Activated T-cell treated with anti-CD3 and anti-CD28 coated beads, Interleukin-2, amount 50 U/mL, for 24 hours (primary cell): ENCODE data around the gene GINS1.
"Not testable (repeated sequence)": the region's sequence is repeated elsewhere in the genome, so short reads cannot be mapped to it uniquely, and the experiment has no call there.

ENCODE experiments used
- DNase-seq: peaks from one replicate; pipeline ENCODE4 v3.0.0-alpha.2; 2020
- H3K27ac Mint-ChIP-seq: 2 replicates; pipeline ENCODE4 v1.8.0; 2020; ENCODE audit warnings: mild to moderate bottlenecking, mixed read lengths
- H3K27me3 Mint-ChIP-seq: 2 replicates; pipeline ENCODE4 v1.8.0; 2020; ENCODE audit warnings: mixed read lengths
- H3K36me3 Mint-ChIP-seq: 2 replicates; pipeline ENCODE4 v1.8.0; 2020; ENCODE audit warnings: low read depth, mixed read lengths
- H3K4me1 Mint-ChIP-seq: 2 replicates; pipeline ENCODE4 v1.8.0; 2020; ENCODE audit warnings: low read depth, mixed read lengths
- H3K4me3 Mint-ChIP-seq: 2 replicates; pipeline ENCODE4 v1.8.0; 2020; ENCODE audit warnings: mild to moderate bottlenecking, moderate library complexity, mixed read lengths
- H3K9me3 Mint-ChIP-seq: 2 replicates; pipeline ENCODE4 v1.8.0; 2020; ENCODE audit warnings: mixed read lengths

Gene GINS1

GRCh38 chr20:25399037-25399430, 8.4 kb upstream of the GINS1 start:
- Mint-ChIP-seq H3K4me1 (no peaks in the 10 kb centered on the region), H3K36me3 (no peaks in the 10 kb centered on the region)

GRCh38 chr20:25400291-25400732, 7.2 kb upstream of the GINS1 start:
- H3K27me3 Mint-ChIP-seq, H3K4me3 Mint-ChIP-seq, DNase-seq, H3K4me1 Mint-ChIP-seq, H3K36me3 Mint-ChIP-seq, H3K27ac Mint-ChIP-seq: not testable (repeated sequence)
- H3K9me3 Mint-ChIP-seq = peaks cover 14% of the 10 kb centered on the region

More at GRCh38 chr20:25399037-25399430, 8.4 kb upstream of the GINS1 start:
- peaks cover 11% of the 10 kb centered on the region for H3K9me3 Mint-ChIP-seq
- H3K4me3 Mint-ChIP-seq = no peak overlapping the region
- H3K27me3 Mint-ChIP-seq = no peaks in the 10 kb centered on the region
- H3K27ac Mint-ChIP-seq = no peak overlapping the region
- DNase-seq = no peak

GRCh38 chr20:25402583-25402982, 4.9 kb upstream of the GINS1 start:
- no peaks in the 10 kb centered on the region for H3K27me3 Mint-ChIP-seq

GRCh38 chr20:25408170-25408547, 686 bp downstream of the GINS1 start:
- Mint-ChIP-seq H3K27me3 (no peaks in the 10 kb centered on the region), H3K4me1 (peaks cover 21% of the 10 kb centered on the region), H3K9me3 (peaks cover 8% of the 10 kb centered on the region), H3K27ac (peak overlapping the region; percentile 94), H3K36me3 (peaks cover 44% of the 10 kb centered on the region), H3K4me3 (peak overlapping the region; percentile 89)
- no peak for DNase-seq

More at GRCh38 chr20:25402583-25402982, 4.9 kb upstream of the GINS1 start:
- H3K4me1 Mint-ChIP-seq = peaks cover 8% of the 10 kb centered on the region
- H3K4me3 Mint-ChIP-seq = no peak overlapping the region
- no peak overlapping the region for H3K27ac Mint-ChIP-seq
- DNase-seq = no peak
- H3K36me3 Mint-ChIP-seq = peaks cover 4% of the 10 kb centered on the region
- H3K9me3 Mint-ChIP-seq = peaks cover 14% of the 10 kb centered on the region

- H3K4me1 Mint-ChIP-seq = peaks cover 21% of the 10 kb centered on the region
- H3K4me3 Mint-ChIP-seq = peak overlapping the region; percentile 89
- no peak for DNase-seq
- peaks cover 50% of the 10 kb centered on the region for H3K36me3 Mint-ChIP-seq
- H3K9me3 Mint-ChIP-seq = peaks cover 3% of the 10 kb centered on the region
- no peak overlapping the region for H3K27ac Mint-ChIP-seq
- H3K27me3 Mint-ChIP-seq = no peaks in the 10 kb centered on the region
These were observed 1.4 kb downstream of the GINS1 start for GRCh38 chr20:25408890-25409289.

GRCh38 chr20:25418776-25419175, 11.3 kb downstream of the GINS1 start:
- no peak for DNase-seq
- no peaks in the 10 kb centered on the region for H3K4me1 Mint-ChIP-seq

GRCh38 chr20:25421102-25421501, 13.6 kb downstream of the GINS1 start:
- Mint-ChIP-seq H3K27ac (no peak overlapping the region), H3K4me1 (peaks cover 16% of the 10 kb centered on the region), H3K36me3 (peaks cover 84% of the 10 kb centered on the region), H3K9me3 (no peaks in the 10 kb centered on the region), H3K4me3 (no peak overlapping the region), H3K27me3 (no peaks in the 10 kb centered on the region)
- DNase-seq = no peak

More at GRCh38 chr20:25418776-25419175, 11.3 kb downstream of the GINS1 start:
- Mint-ChIP-seq H3K36me3 (peaks cover 83% of the 10 kb centered on the region), H3K27ac (no peak overlapping the region), H3K9me3 (no peaks in the 10 kb centered on the region), H3K4me3 (no peak overlapping the region), H3K27me3 (no peaks in the 10 kb centered on the region)

GRCh38 chr20:25422032-25422431, 14.6 kb downstream of the GINS1 start:
- H3K9me3 Mint-ChIP-seq = no peaks in the 10 kb centered on the region
- no peaks in the 10 kb centered on the region for H3K27me3 Mint-ChIP-seq
- no peak overlapping the region for H3K27ac Mint-ChIP-seq
- peaks cover 17% of the 10 kb centered on the region for H3K4me1 Mint-ChIP-seq
- H3K36me3 Mint-ChIP-seq = peaks cover 83% of the 10 kb centered on the region
- H3K4me3 Mint-ChIP-seq = no peak overlapping the region
- DNase-seq = no peak

- no peak overlapping the region for H3K27ac Mint-ChIP-seq
- H3K27me3 Mint-ChIP-seq = no peaks in the 10 kb centered on the region
- H3K36me3 Mint-ChIP-seq = peaks cover 83% of the 10 kb centered on the region
- no peaks in the 10 kb centered on the region for H3K9me3 Mint-ChIP-seq
- DNase-seq = no peak
- no peak overlapping the region for H3K4me3 Mint-ChIP-seq
- peaks cover 17% of the 10 kb centered on the region for H3K4me1 Mint-ChIP-seq
These were observed 17.1 kb downstream of the GINS1 start for GRCh38 chr20:25424536-25424935.

- H3K4me1 Mint-ChIP-seq = no peaks in the 10 kb centered on the region
- DNase-seq = no peak
- H3K27ac Mint-ChIP-seq = no peak overlapping the region
- H3K9me3 Mint-ChIP-seq = no peaks in the 10 kb centered on the region
- H3K4me3 Mint-ChIP-seq = no peak overlapping the region
- peaks cover 78% of the 10 kb centered on the region for H3K36me3 Mint-ChIP-seq
- no peaks in the 10 kb centered on the region for H3K27me3 Mint-ChIP-seq
These were observed 29.7 kb downstream of the GINS1 start for GRCh38 chr20:25437153-25437581.

GRCh38 chr20:25439328-25439727, 31.9 kb downstream of the GINS1 start:
- Mint-ChIP-seq H3K27me3 (no peaks in the 10 kb centered on the region), H3K4me1 (no peaks in the 10 kb centered on the region), H3K4me3 (no peak overlapping the region), H3K36me3 (peaks cover 79% of the 10 kb centered on the region), H3K9me3 (no peaks in the 10 kb centered on the region), H3K27ac (no peak overlapping the region)
- DNase-seq = no peak

GRCh38 chr20:25444556-25444955, 37.1 kb downstream of the GINS1 start:
- peaks cover 83% of the 10 kb centered on the region for H3K36me3 Mint-ChIP-seq
- H3K27ac Mint-ChIP-seq = no peak overlapping the region
- H3K4me3 Mint-ChIP-seq = no peak overlapping the region
- no peaks in the 10 kb centered on the region for H3K4me1 Mint-ChIP-seq
- no peak for DNase-seq
- no peaks in the 10 kb centered on the region for H3K9me3 Mint-ChIP-seq
- no peaks in the 10 kb centered on the region for H3K27me3 Mint-ChIP-seq

GRCh38 chr20:25447671-25448070, 40.2 kb downstream of the GINS1 start:
- H3K9me3 Mint-ChIP-seq = no peaks in the 10 kb centered on the region
- H3K4me3 Mint-ChIP-seq = no peak overlapping the region
- no peaks in the 10 kb centered on the region for H3K4me1 Mint-ChIP-seq
- H3K27ac Mint-ChIP-seq = no peak overlapping the region
- DNase-seq = no peak
- no peaks in the 10 kb centered on the region for H3K27me3 Mint-ChIP-seq
- peaks cover 64% of the 10 kb centered on the region for H3K36me3 Mint-ChIP-seq

GRCh38 chr20:25452333-25452732, 44.9 kb downstream of the GINS1 start:
- DNase-seq = no peak
- Mint-ChIP-seq H3K36me3 (peaks cover 21% of the 10 kb centered on the region), H3K27me3 (no peaks in the 10 kb centered on the region), H3K4me1 (no peaks in the 10 kb centered on the region), H3K27ac (no peak overlapping the region), H3K9me3 (no peaks in the 10 kb centered on the region), H3K4me3 (no peak overlapping the region)

GRCh38 chr20:25453035-25453810, 45.8 kb downstream of the GINS1 start:
- no peaks in the 10 kb centered on the region for H3K27me3 Mint-ChIP-seq
- no peak overlapping the region for H3K27ac Mint-ChIP-seq
- peaks cover 13% of the 10 kb centered on the region for H3K36me3 Mint-ChIP-seq
- H3K4me3 Mint-ChIP-seq = no peak overlapping the region
- H3K4me1 Mint-ChIP-seq = no peaks in the 10 kb centered on the region
- H3K9me3 Mint-ChIP-seq = no peaks in the 10 kb centered on the region
- no peak for DNase-seq
